ENCODE data around the gene COG5.

Gene COG5

DNA sequence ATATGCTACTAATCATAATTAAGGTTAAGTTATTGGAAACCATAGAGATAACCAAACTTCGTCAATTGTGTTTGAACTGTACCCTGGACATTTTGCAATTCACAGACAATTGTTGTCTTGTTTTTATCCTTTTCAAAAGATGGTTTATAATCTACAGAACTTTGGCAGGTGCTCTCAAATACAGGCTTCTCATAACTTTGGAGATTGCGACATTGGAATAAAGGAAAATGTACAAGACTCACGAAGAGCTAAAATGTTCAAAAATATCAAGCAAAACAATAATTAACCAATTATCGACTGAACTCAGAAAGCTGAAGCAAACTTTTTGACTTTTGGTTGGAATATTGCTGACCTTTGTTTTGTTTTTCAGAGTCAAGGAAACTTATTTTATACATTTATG is 182.3 kb downstream of the COG5 start:
- no peak overlapping the region for H2AFZ ChIP-seq (ENCODE audit: low read length, unreplicated experiment)
- H3K27ac ChIP-seq (ENCODE audit: low read depth, low read length), result no peak overlapping the region
- no peaks in the 10 kb centered on the region for H3K36me3 ChIP-seq (ENCODE audit: insufficient read depth, low read length)
- H3K4me1 ChIP-seq (ENCODE audit: control insufficient read depth, insufficient read depth, low read length, unreplicated experiment), result peaks cover under 1% of the 10 kb centered on the region
- H3K79me2 ChIP-seq (ENCODE audit: control insufficient read depth, insufficient read depth, low read length, unreplicated experiment), result no peaks in the 10 kb centered on the region
- H3K27me3 ChIP-seq (ENCODE audit: insufficient read depth, low read length), result no peaks in the 10 kb centered on the region
- H3K4me3 ChIP-seq (ENCODE audit: low read depth, low read length), result no peak overlapping the region

GRCh38 chr7:107373354-107373753 is 190.4 kb downstream of the COG5 start:
- no peak overlapping the region for H3K4me3 ChIP-seq (ENCODE audit: low read depth, low read length)
- H2AFZ ChIP-seq (ENCODE audit: low read length, unreplicated experiment), result no peak overlapping the region
- H3K36me3 ChIP-seq (ENCODE audit: insufficient read depth, low read length), result no peaks in the 10 kb centered on the region
- no peak overlapping the region for H3K27ac ChIP-seq (ENCODE audit: low read depth, low read length)
- no peaks in the 10 kb centered on the region for H3K27me3 ChIP-seq (ENCODE audit: insufficient read depth, low read length)
- H3K4me1 ChIP-seq (ENCODE audit: control insufficient read depth, insufficient read depth, low read length, unreplicated experiment), result no peaks in the 10 kb centered on the region
- no peaks in the 10 kb centered on the region for H3K79me2 ChIP-seq (ENCODE audit: control insufficient read depth, insufficient read depth, low read length, unreplicated experiment)

DNA sequence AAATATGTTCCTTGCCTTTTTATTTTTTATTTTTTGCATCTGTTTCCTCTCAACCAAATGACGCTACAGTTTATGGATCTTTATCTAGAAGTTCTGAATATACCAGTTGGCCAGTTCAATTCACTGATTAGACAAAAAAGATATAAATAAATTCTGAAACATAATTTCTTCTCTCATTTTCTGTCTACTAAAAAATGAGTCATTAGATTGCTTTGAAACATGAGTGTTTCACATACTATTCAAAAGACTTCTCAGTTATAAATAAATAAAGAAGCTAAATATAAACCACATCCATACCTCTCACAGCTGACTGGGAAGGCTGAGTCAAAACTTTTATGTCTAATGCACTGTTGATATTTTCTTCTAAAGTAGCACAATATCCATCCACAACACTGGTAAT is 191.4 kb downstream of the COG5 start:
- Histone ChIP-seq H2AFZ (ENCODE audit: low read length, unreplicated experiment) (no peak overlapping the region), H3K36me3 (ENCODE audit: insufficient read depth, low read length) (no peaks in the 10 kb centered on the region), H3K27me3 (ENCODE audit: insufficient read depth, low read length) (no peaks in the 10 kb centered on the region), H3K79me2 (ENCODE audit: control insufficient read depth, insufficient read depth, low read length, unreplicated experiment) (no peaks in the 10 kb centered on the region), H3K4me3 (ENCODE audit: low read depth, low read length) (no peak overlapping the region), H3K4me1 (ENCODE audit: control insufficient read depth, insufficient read depth, low read length, unreplicated experiment) (no peaks in the 10 kb centered on the region), H3K27ac (ENCODE audit: low read depth, low read length) (no peak overlapping the region)

DNA sequence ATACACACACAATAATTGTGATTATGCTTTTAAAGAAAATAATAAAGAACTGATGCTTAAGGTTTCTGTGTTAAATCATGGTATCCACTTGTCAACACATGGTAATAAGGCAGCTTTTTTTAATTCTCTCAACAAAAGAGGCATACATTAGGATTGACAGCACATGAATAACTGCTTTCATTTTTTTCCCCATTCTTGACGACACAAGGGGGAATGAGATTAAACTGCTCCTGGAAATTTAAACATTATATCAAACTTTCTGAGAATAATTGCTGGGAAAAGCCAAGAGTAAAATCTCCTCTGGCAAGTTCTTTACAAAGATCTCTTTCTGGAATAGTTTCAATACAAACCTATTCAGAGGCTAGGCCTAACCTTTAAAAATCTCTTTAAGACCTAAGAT is 192.9 kb downstream of the COG5 start:
- Histone ChIP-seq H3K27me3 (ENCODE audit: insufficient read depth, low read length) (no peaks in the 10 kb centered on the region), H3K79me2 (ENCODE audit: control insufficient read depth, insufficient read depth, low read length, unreplicated experiment) (no peaks in the 10 kb centered on the region), H2AFZ (ENCODE audit: low read length, unreplicated experiment) (no peak overlapping the region), H3K27ac (ENCODE audit: low read depth, low read length) (no peak overlapping the region), H3K4me1 (ENCODE audit: control insufficient read depth, insufficient read depth, low read length, unreplicated experiment) (no peaks in the 10 kb centered on the region), H3K36me3 (ENCODE audit: insufficient read depth, low read length) (no peaks in the 10 kb centered on the region), H3K4me3 (ENCODE audit: low read depth, low read length) (no peak overlapping the region)

DNA sequence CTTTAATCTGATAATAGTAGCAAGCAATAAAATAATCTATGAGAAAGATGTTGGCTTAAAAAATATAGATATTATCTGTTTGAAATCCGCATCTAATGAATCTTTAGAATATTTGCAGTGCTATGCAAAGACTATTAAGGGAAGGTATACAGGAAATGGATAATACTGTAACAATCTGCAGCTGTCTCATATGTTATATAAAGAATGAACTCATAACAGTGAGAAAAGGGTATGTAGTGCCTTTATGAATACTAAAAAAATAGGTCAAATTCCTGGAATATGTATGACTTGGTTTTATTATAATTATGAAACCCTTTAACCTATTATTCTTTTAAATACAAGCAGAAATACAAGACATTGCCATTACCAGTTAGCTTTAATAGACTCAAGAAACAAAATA is 198.9 kb downstream of the COG5 start:
- Histone ChIP-seq H3K27ac (ENCODE audit: low read depth, low read length) (no peak overlapping the region), H3K79me2 (ENCODE audit: control insufficient read depth, insufficient read depth, low read length, unreplicated experiment) (no peaks in the 10 kb centered on the region), H3K4me1 (ENCODE audit: control insufficient read depth, insufficient read depth, low read length, unreplicated experiment) (no peaks in the 10 kb centered on the region), H3K27me3 (ENCODE audit: insufficient read depth, low read length) (no peaks in the 10 kb centered on the region), H2AFZ (ENCODE audit: low read length, unreplicated experiment) (no peak overlapping the region), H3K36me3 (ENCODE audit: insufficient read depth, low read length) (peaks cover 25% of the 10 kb centered on the region), H3K4me3 (ENCODE audit: low read depth, low read length) (no peak overlapping the region)

- H2AFZ ChIP-seq (ENCODE audit: low read length, unreplicated experiment), result no peak overlapping the region
- H3K27ac ChIP-seq (ENCODE audit: low read depth, low read length), result no peak overlapping the region
- no peaks in the 10 kb centered on the region for H3K27me3 ChIP-seq (ENCODE audit: insufficient read depth, low read length)
- H3K79me2 ChIP-seq (ENCODE audit: control insufficient read depth, insufficient read depth, low read length, unreplicated experiment), result no peaks in the 10 kb centered on the region
- no peak overlapping the region for H3K4me3 ChIP-seq (ENCODE audit: low read depth, low read length)
- H3K36me3 ChIP-seq (ENCODE audit: insufficient read depth, low read length), result peaks cover 33% of the 10 kb centered on the region
- H3K4me1 ChIP-seq (ENCODE audit: control insufficient read depth, insufficient read depth, low read length, unreplicated experiment), result no peaks in the 10 kb centered on the region
Measured at GRCh38 chr7:107359520-107360316, 204.0 kb downstream of the COG5 start.

GRCh38 chr7:107355616-107356015 is 208.1 kb downstream of the COG5 start:
- Histone ChIP-seq H3K4me3 (ENCODE audit: low read depth, low read length) (no peak overlapping the region), H3K27ac (ENCODE audit: low read depth, low read length) (no peak overlapping the region), H3K79me2 (ENCODE audit: control insufficient read depth, insufficient read depth, low read length, unreplicated experiment) (no peaks in the 10 kb centered on the region), H3K36me3 (ENCODE audit: insufficient read depth, low read length) (peaks cover 17% of the 10 kb centered on the region), H3K27me3 (ENCODE audit: insufficient read depth, low read length) (no peaks in the 10 kb centered on the region), H3K4me1 (ENCODE audit: control insufficient read depth, insufficient read depth, low read length, unreplicated experiment) (no peaks in the 10 kb centered on the region), H2AFZ (ENCODE audit: low read length, unreplicated experiment) (no peak overlapping the region)

- Histone ChIP-seq H3K79me2 (ENCODE audit: control insufficient read depth, insufficient read depth, low read length, unreplicated experiment) (no peaks in the 10 kb centered on the region), H3K4me1 (ENCODE audit: control insufficient read depth, insufficient read depth, low read length, unreplicated experiment) (no peaks in the 10 kb centered on the region), H3K27me3 (ENCODE audit: insufficient read depth, low read length) (no peaks in the 10 kb centered on the region), H3K27ac (ENCODE audit: low read depth, low read length) (no peak overlapping the region), H3K4me3 (ENCODE audit: low read depth, low read length) (no peak overlapping the region), H3K36me3 (ENCODE audit: insufficient read depth, low read length) (peaks cover 7% of the 10 kb centered on the region), H2AFZ (ENCODE audit: low read length, unreplicated experiment) (no peak overlapping the region)
Measured at GRCh38 chr7:107354640-107355039, 209.1 kb downstream of the COG5 start.

DNA sequence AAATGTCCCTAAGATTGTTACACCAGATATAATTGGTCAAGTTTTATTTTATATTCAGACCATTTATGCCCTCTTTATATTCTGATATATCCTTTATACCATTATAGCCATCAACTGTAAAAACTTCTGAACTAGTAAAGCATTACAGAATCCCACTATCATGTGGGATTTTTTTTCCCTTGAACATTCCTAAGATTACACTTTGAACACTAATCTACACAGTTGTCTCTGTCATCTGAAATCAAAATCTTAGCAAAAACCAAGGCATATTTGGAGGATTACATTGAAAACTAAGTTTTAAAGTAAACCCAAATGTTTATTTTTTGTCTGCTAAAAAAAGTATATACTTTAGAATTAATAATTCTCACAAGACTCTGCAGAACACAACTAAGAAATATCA is 210.0 kb downstream of the COG5 start:
- no peak overlapping the region for H3K4me3 ChIP-seq (ENCODE audit: low read depth, low read length)
- H3K27me3 ChIP-seq (ENCODE audit: insufficient read depth, low read length), result no peaks in the 10 kb centered on the region
- H2AFZ ChIP-seq (ENCODE audit: low read length, unreplicated experiment), result no peak overlapping the region
- no peaks in the 10 kb centered on the region for H3K36me3 ChIP-seq (ENCODE audit: insufficient read depth, low read length)
- H3K79me2 ChIP-seq (ENCODE audit: control insufficient read depth, insufficient read depth, low read length, unreplicated experiment), result no peaks in the 10 kb centered on the region
- no peak overlapping the region for H3K27ac ChIP-seq (ENCODE audit: low read depth, low read length)
- no peaks in the 10 kb centered on the region for H3K4me1 ChIP-seq (ENCODE audit: control insufficient read depth, insufficient read depth, low read length, unreplicated experiment)

GRCh38 chr7:107345898-107346297 is 217.8 kb downstream of the COG5 start:
- Histone ChIP-seq H3K36me3 (ENCODE audit: insufficient read depth, low read length) (0 out of 2 replicates have a peak, but pooled peaks cover 3% of the 10 kb centered on the region), H2AFZ (ENCODE audit: low read length, unreplicated experiment) (no peak overlapping the region), H3K4me3 (ENCODE audit: low read depth, low read length) (no peak overlapping the region), H3K4me1 (ENCODE audit: control insufficient read depth, insufficient read depth, low read length, unreplicated experiment) (no peaks in the 10 kb centered on the region), H3K27me3 (ENCODE audit: insufficient read depth, low read length) (no peaks in the 10 kb centered on the region), H3K79me2 (ENCODE audit: control insufficient read depth, insufficient read depth, low read length, unreplicated experiment) (no peaks in the 10 kb centered on the region), H3K27ac (ENCODE audit: low read depth, low read length) (no peak overlapping the region)

GRCh38 chr7:107344799-107345198 is 218.9 kb downstream of the COG5 start:
- Histone ChIP-seq H3K27me3 (ENCODE audit: insufficient read depth, low read length) (no peaks in the 10 kb centered on the region), H3K4me1 (ENCODE audit: control insufficient read depth, insufficient read depth, low read length, unreplicated experiment) (no peaks in the 10 kb centered on the region)

More at GRCh38 chr7:107344799-107345198, 218.9 kb downstream of the COG5 start:
- Histone ChIP-seq H3K4me3 (ENCODE audit: low read depth, low read length) (no peak overlapping the region), H3K79me2 (ENCODE audit: control insufficient read depth, insufficient read depth, low read length, unreplicated experiment) (no peaks in the 10 kb centered on the region), H2AFZ (ENCODE audit: low read length, unreplicated experiment) (no peak overlapping the region), H3K36me3 (ENCODE audit: insufficient read depth, low read length) (0 out of 2 replicates have a peak, but pooled peaks cover 3% of the 10 kb centered on the region), H3K27ac (ENCODE audit: low read depth, low read length) (no peak overlapping the region)

Measured in ACC112 (cell line).